HepG2 (cell line): ENCODE data around the gene TYROBP. TPM values are rescaled to one million over a fixed set of nuclear protein-coding genes. Genes with fewer than 3 reads are reported as not detected.

Source experiments
- AFF4 ChIP-seq: sonication (generic); formaldehyde crosslinking; IDR thresholded peaks from 2 replicates; pipeline ENCODE4 v1.4.0; 2020; ENCODE audit warnings: missing genetic modification reagents
- DDIT3 ChIP-seq: sonication (generic); formaldehyde crosslinking; IDR thresholded peaks from 2 replicates; pipeline ENCODE4 v1.4.0; 2020; ENCODE audit warnings: mild to moderate bottlenecking, missing genetic modification reagents
- ETS1 ChIP-seq: sonication (generic); formaldehyde crosslinking; IDR thresholded peaks from 2 replicates; pipeline ENCODE4 v1.4.0; 2020; ENCODE audit warnings: missing genetic modification reagents
- FOXM1 ChIP-seq: sonication (generic); formaldehyde crosslinking; IDR thresholded peaks from 2 replicates; pipeline ENCODE4 v1.5.0; 2020; ENCODE audit warnings: missing genetic modification reagents
- KLF11 ChIP-seq: IDR thresholded peaks from 2 replicates; pipeline ENCODE4 v1.6.1; 2016; ENCODE audit warnings: missing compliant biosample characterization
- MAX ChIP-seq: IDR thresholded peaks from 2 replicates; pipeline ENCODE4 v1.6.1; 2012; ENCODE audit warnings: inconsistent platforms
- MIER3 ChIP-seq: IDR thresholded peaks from 2 replicates; pipeline ENCODE4 v1.6.1; 2016; ENCODE audit warnings: missing compliant biosample characterization, borderline replicate concordance
- MIXL1 ChIP-seq: IDR thresholded peaks from 2 replicates; pipeline ENCODE4 v1.6.1; 2016
- MYNN ChIP-seq: sonication (generic); formaldehyde crosslinking; IDR thresholded peaks from 2 replicates; pipeline ENCODE4 v1.4.0; 2020; ENCODE audit warnings: mild to moderate bottlenecking, low read depth, missing genetic modification reagents
- SCMH1 ChIP-seq: sonication (generic); formaldehyde crosslinking; IDR thresholded peaks from 2 replicates; pipeline ENCODE4 v1.9.0; 2021; ENCODE audit warnings: missing genetic modification reagents, mild to moderate bottlenecking, borderline replicate concordance
- SMAD3 ChIP-seq: sonication (generic); formaldehyde crosslinking; IDR thresholded peaks from 2 replicates; pipeline ENCODE4 v1.4.0; 2020; ENCODE audit warnings: missing genetic modification reagents
- ZNF12 ChIP-seq: sonication (generic); formaldehyde crosslinking; IDR thresholded peaks from 2 replicates; pipeline ENCODE4 v1.5.0; 2020; ENCODE audit warnings: missing genetic modification reagents
- ZNF180 ChIP-seq: sonication (generic); formaldehyde crosslinking; IDR thresholded peaks from 2 replicates; pipeline ENCODE4 v1.4.0; 2020; ENCODE audit warnings: low read depth, missing genetic modification reagents, borderline replicate concordance
- ZNF792 ChIP-seq: IDR thresholded peaks from 2 replicates; pipeline ENCODE4 v1.6.1; 2016
- ZNF891 ChIP-seq: sonication (generic); formaldehyde crosslinking; IDR thresholded peaks from 2 replicates; pipeline ENCODE4 v1.5.0; 2020; ENCODE audit warnings: mild to moderate bottlenecking, missing genetic modification reagents
- polyA plus RNA-seq, 8 experiments: library from polyadenylated mRNA; depleted of rRNA in 3 of 8; stranded (reverse) in 7 of 8; unstranded in 1 of 8; fragments of >200 nt; fragmentation: Illumina TruSeq in 4 of 8; extraction: Trizol in 4 of 8; gene quantifications; 2 replicates each; pipeline versions ENCODE4 v1.2.1 to v1.2.3, GENCODE V29; 2011 to 2016; ENCODE audit warnings: low read depth in 4 of 8, missing spikeins in 1 of 8, mixed read lengths in 1 of 8; ENCODE audit not compliant: insufficient read depth in 1 of 8
- total RNA-seq, 5 experiments: library from RNA; depleted of rRNA; stranded (reverse); fragments of >200 nt; fragmentation: Illumina TruSeq; extraction: Trizol; gene quantifications; 2 replicates each; pipeline ENCODE4 v1.2.3, GENCODE V29; 2016; ENCODE audit warnings: low read depth in 1 of 5
- TF ChIP-seq, protein P1 (sequence below): sonication (generic); formaldehyde crosslinking; IDR thresholded peaks from 2 replicates; pipeline ENCODE4 v1.5.1; 2020; ENCODE audit warnings: mild to moderate bottlenecking, missing genetic modification reagents, moderate library complexity
- TF ChIP-seq, protein P2 (sequence below): sonication (generic); formaldehyde crosslinking; IDR thresholded peaks from 2 replicates; pipeline ENCODE4 v1.5.0; 2020; ENCODE audit warnings: mild to moderate bottlenecking, low read depth, missing genetic modification reagents, borderline replicate concordance
- TF ChIP-seq, protein P3 (sequence below): sonication (generic); formaldehyde crosslinking; IDR thresholded peaks from 2 replicates; pipeline ENCODE4 v1.5.1; 2020; ENCODE audit warnings: missing genetic modification reagents, mild to moderate bottlenecking, borderline replicate concordance
- TF ChIP-seq, protein P4 (sequence below): IDR thresholded peaks from 2 replicates; pipeline ENCODE4 v1.6.1; 2012; ENCODE audit warnings: low read depth, low read length, improper control_type of control experiment

The TYROBP gene
- total and polyA plus RNA-seq, 2 of the 13 experiments (the other 11 are each of a cell fraction or from before 2014, with no cell fraction given): not detected

DNA sequence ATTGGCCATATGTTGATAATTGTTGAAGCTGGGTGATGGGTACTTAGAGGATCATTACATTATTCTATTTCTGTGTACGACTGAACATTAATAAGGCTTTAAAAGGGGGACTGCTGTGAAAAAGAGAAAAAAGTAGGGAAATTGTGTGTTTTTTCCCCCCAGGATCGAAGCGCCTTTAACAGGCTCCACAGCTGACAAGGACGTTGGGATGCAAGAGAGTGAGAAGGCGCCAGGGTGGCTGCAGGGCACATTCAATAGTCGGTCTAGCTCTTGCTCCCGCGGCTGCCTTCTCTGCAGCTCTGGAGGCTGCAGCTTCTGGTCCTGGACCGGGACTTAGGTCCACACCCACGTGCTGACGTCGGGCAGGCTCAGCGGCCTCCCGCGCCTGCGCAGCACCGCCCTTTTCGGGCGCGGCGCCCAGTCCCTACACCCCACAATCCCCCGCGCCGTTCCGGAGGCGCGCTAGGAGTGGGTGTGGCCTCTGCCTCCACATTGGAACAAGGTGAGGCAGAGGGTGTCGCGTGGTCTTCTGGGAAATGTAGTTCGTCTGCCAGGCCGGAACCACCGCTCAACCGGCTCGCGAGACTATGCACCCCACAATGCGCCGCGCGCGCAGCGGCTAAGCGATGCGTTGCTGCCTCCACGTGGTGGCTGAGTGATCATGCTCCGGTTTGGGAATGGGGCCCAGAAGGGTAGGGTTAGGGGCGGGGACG is 23.2 kb upstream of the TYROBP start (continued):
- TF ChIP-seq, protein P1, sequence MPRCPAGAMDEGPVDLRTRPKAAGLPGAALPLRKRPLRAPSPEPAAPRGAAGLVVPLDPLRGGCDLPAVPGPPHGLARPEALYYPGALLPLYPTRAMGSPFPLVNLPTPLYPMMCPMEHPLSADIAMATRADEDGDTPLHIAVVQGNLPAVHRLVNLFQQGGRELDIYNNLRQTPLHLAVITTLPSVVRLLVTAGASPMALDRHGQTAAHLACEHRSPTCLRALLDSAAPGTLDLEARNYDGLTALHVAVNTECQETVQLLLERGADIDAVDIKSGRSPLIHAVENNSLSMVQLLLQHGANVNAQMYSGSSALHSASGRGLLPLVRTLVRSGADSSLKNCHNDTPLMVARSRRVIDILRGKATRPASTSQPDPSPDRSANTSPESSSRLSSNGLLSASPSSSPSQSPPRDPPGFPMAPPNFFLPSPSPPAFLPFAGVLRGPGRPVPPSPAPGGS (CRISPR knock-in tag): no peak; the same call in 1 of the 2 replicates
- TF ChIP-seq ETS1 (CRISPR knock-in tag) (no peak), DDIT3 (no peak), AFF4 (CRISPR knock-in tag) (no peak), MYNN (CRISPR knock-in tag) (no peak), KLF11 (CRISPR knock-in tag) (peak; percentile 73; the same call in 1 of the 2 replicates), MIER3 (CRISPR knock-in tag) (peak; percentile 52; the same call in 1 of the 2 replicates), FOXM1 (no peak), ZNF12 (CRISPR knock-in tag) (no peak), MAX (peak; percentile 83), MIXL1 (CRISPR knock-in tag) (peak; percentile 39; the same call in 1 of the 2 replicates), SMAD3 (peak; percentile 73; the same call in 1 of the 2 replicates), ZNF891 (CRISPR knock-in tag) (no peak), ZNF180 (CRISPR knock-in tag) (no peak), SCMH1 (CRISPR knock-in tag) (no peak), ZNF792 (peak; percentile 75; the same call in 1 of the 2 replicates)
- TF ChIP-seq, protein P2, sequence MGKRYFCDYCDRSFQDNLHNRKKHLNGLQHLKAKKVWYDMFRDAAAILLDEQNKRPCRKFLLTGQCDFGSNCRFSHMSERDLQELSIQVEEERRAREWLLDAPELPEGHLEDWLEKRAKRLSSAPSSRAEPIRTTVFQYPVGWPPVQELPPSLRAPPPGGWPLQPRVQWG (CRISPR knock-in tag): no peak
- TF ChIP-seq, protein P3, sequence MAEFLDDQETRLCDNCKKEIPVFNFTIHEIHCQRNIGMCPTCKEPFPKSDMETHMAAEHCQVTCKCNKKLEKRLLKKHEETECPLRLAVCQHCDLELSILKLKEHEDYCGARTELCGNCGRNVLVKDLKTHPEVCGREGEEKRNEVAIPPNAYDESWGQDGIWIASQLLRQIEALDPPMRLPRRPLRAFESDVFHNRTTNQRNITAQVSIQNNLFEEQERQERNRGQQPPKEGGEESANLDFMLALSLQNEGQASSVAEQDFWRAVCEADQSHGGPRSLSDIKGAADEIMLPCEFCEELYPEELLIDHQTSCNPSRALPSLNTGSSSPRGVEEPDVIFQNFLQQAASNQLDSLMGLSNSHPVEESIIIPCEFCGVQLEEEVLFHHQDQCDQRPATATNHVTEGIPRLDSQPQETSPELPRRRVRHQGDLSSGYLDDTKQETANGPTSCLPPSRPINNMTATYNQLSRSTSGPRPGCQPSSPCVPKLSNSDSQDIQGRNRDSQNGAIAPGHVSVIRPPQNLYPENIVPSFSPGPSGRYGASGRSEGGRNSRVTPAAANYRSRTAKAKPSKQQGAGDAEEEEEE (CRISPR knock-in tag): no peak
- TF ChIP-seq, protein P4, sequence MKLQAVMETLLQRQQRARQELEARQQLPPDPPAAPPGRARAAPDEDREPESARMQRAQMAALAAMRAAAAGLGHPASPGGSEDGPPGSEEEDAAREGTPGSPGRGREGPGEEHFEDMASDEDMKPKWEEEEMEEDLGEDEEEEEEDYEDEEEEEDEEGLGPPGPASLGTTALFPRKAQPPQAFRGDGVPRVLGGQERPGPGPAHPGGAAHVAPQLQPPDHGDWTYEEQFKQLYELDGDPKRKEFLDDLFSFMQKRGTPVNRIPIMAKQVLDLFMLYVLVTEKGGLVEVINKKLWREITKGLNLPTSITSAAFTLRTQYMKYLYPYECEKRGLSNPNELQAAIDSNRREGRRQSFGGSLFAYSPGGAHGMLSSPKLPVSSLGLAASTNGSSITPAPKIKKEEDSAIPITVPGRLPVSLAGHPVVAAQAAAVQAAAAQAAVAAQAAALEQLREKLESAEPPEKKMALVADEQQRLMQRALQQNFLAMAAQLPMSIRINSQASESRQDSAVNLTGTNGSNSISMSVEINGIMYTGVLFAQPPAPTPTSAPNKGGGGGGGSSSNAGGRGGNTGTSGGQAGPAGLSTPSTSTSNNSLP: no peak
